ENCODE measurements around the gene UBE2E3.
"Not testable (repeated sequence)": the region's sequence is repeated elsewhere in the genome, so short reads cannot be mapped to it uniquely, and the experiment has no call there.

The UBE2E3 gene

GRCh38 chr2:181073896-181074295 lies 93.5 kb downstream of the UBE2E3 start:
- no peak for DNase-seq (ENCODE audit: low read depth, low spot score)

DNA sequence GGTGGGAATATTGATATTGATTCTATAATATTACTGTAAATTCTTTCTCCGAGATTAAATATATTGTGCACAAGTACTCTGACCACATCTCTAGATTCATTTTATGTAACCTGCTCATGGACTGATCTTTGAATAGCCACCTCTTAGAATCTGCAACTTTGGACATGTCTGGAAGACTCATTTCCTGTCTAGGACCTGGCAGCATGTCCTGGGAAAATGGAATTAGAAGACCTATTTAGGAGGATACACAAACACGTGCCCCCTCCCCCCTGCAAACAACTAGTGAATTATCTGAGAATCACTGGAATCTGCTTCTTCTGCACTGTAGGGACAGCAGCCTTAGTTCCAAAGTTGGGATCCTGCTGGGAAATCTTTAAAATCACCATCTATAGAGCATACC lies 94.1 kb downstream of the UBE2E3 start:
- no peak for DNase-seq (ENCODE audit: low read depth, low spot score)
- Histone ChIP-seq H3K27ac (no peak overlapping the region), H3K9me3 (ENCODE audit: low read depth, low read length) (no peaks in the 10 kb centered on the region), H3K4me3 (no peak overlapping the region), H3K36me3 (ENCODE audit: insufficient read depth, low read length) (no peaks in the 10 kb centered on the region), H3K9ac (ENCODE audit: insufficient read length) (no peak overlapping the region)
- TF ChIP-seq POLR2AphosphoS5 (IDR thresholded peaks at IDR 0.05; ENCODE audit: borderline replicate concordance, low read depth, low read length), result no peak
- TF ChIP-seq FOXP2 (optimal IDR thresholded peaks at IDR 0.05; ENCODE audit: control extremely low read depth, extremely low read length, insufficient read depth), result no peak
- no peak for TF ChIP-seq EZH2 (IDR thresholded peaks at IDR 0.05)

More at GRCh38 chr2:181073896-181074295, 93.5 kb downstream of the UBE2E3 start:
- Histone ChIP-seq H3K4me3 (no peak overlapping the region), H3K9me3 (ENCODE audit: low read depth, low read length) (no peaks in the 10 kb centered on the region), H3K27ac (no peak overlapping the region), H3K9ac (ENCODE audit: insufficient read length) (no peak overlapping the region), H3K36me3 (ENCODE audit: insufficient read depth, low read length) (no peaks in the 10 kb centered on the region)
- TF ChIP-seq EZH2 (IDR thresholded peaks at IDR 0.05), result no peak

- Histone ChIP-seq H3K36me3 (ENCODE audit: insufficient read depth, low read length) (no peaks in the 10 kb centered on the region), H3K9me3 (ENCODE audit: low read depth, low read length) (no peaks in the 10 kb centered on the region), H3K27ac (no peak overlapping the region), H3K4me3 (no peak overlapping the region), H3K9ac (ENCODE audit: insufficient read length) (no peak overlapping the region)
- no peak for TF ChIP-seq FOXP2 (optimal IDR thresholded peaks at IDR 0.05; ENCODE audit: control extremely low read depth, extremely low read length, insufficient read depth)
- no peak for TF ChIP-seq EZH2 (IDR thresholded peaks at IDR 0.05)
- TF ChIP-seq POLR2AphosphoS5 (IDR thresholded peaks at IDR 0.05; ENCODE audit: borderline replicate concordance, low read depth, low read length), result no peak
- no peak for DNase-seq (ENCODE audit: low read depth, low spot score)
Measured at GRCh38 chr2:181076658-181077057, 96.3 kb downstream of the UBE2E3 start.

DNA sequence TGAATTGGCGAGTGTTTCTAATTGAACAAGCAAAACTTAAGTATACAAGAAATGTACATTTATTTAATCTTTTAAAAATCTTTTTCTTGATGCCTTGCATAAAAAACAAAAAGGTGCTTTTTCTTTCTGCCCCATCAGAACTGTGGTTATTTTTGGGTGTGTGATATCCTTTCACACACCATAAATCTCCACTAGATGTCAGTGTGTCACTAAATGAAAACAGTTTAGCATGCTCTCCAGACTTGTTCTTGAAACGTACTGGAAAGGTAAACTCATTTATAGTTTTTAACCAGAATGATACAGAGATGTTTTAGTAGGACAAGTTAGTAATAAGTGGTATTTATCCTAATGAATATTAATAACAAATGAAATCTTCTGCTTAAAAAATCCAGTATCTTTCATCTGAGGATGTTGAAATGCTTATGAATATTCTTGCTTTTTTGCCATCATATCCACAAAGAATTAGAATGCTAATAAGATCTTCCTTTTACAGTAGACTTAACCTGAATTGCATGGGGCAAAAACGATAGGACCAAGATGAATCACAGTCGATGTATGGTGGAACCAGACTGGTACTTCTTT lies 96.8 kb downstream of the UBE2E3 start:
- no peak overlapping the region for H3K4me3 ChIP-seq
- no peak for TF ChIP-seq FOXP2 (optimal IDR thresholded peaks at IDR 0.05; ENCODE audit: control extremely low read depth, extremely low read length, insufficient read depth)
- no peak for TF ChIP-seq POLR2AphosphoS5 (IDR thresholded peaks at IDR 0.05; ENCODE audit: borderline replicate concordance, low read depth, low read length)
- TF ChIP-seq EZH2 (IDR thresholded peaks at IDR 0.05), result no peak
- H3K36me3 ChIP-seq (ENCODE audit: insufficient read depth, low read length), result no peaks in the 10 kb centered on the region
- no peak overlapping the region for H3K9ac ChIP-seq (ENCODE audit: insufficient read length)
- H3K9me3 ChIP-seq (ENCODE audit: low read depth, low read length), result no peaks in the 10 kb centered on the region
- no peak for DNase-seq (ENCODE audit: low read depth, low spot score)
- H3K27ac ChIP-seq, result no peak overlapping the region

GRCh38 chr2:181083140-181083539 lies 102.7 kb downstream of the UBE2E3 start:
- no peak overlapping the region for H3K4me3 ChIP-seq
- TF ChIP-seq EZH2 (IDR thresholded peaks at IDR 0.05) (no peak), FOXP2 (optimal IDR thresholded peaks at IDR 0.05; ENCODE audit: control extremely low read depth, extremely low read length, insufficient read depth) (no peak), POLR2AphosphoS5 (IDR thresholded peaks at IDR 0.05; ENCODE audit: borderline replicate concordance, low read depth, low read length) (no peak)
- no peaks in the 10 kb centered on the region for H3K36me3 ChIP-seq (ENCODE audit: insufficient read depth, low read length)
- no peak for DNase-seq (ENCODE audit: low read depth, low spot score)
- H3K9me3 ChIP-seq (ENCODE audit: low read depth, low read length), result no peaks in the 10 kb centered on the region
- no peak overlapping the region for H3K27ac ChIP-seq
- no peak overlapping the region for H3K9ac ChIP-seq (ENCODE audit: insufficient read length)

DNA sequence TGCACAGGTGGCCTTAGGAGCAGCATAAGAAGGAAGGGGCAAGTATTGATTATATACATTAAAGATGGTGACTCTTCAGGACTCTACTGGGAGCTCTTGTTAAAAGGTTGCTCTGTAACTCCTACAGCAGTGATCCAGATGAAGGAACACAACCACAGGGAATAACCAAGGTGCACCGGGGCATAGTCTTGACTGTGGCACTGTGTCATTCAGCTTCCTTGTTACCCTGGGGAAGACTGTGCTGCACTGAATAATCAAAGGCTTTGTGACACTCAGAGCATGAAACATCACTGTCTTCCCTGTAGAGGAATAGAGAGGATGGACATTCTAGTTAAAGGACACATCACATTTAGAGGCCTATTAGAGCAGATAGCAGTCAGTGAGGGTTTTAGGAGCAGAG lies 105.3 kb downstream of the UBE2E3 start:
- H3K9me3 ChIP-seq (ENCODE audit: low read depth, low read length), result no peaks in the 10 kb centered on the region
- no peak overlapping the region for H3K27ac ChIP-seq
- no peak overlapping the region for H3K9ac ChIP-seq (ENCODE audit: insufficient read length)
- H3K4me3 ChIP-seq, result no peak overlapping the region
- TF ChIP-seq EZH2 (IDR thresholded peaks at IDR 0.05), result no peak
- no peak for TF ChIP-seq FOXP2 (optimal IDR thresholded peaks at IDR 0.05; ENCODE audit: control extremely low read depth, extremely low read length, insufficient read depth)
- no peak for TF ChIP-seq POLR2AphosphoS5 (IDR thresholded peaks at IDR 0.05; ENCODE audit: borderline replicate concordance, low read depth, low read length)
- no peak for DNase-seq (ENCODE audit: low read depth, low spot score)
- H3K36me3 ChIP-seq (ENCODE audit: insufficient read depth, low read length), result no peaks in the 10 kb centered on the region

GRCh38 chr2:181091920-181092319 lies 111.5 kb downstream of the UBE2E3 start:
- H3K27ac ChIP-seq; H3K36me3 ChIP-seq (ENCODE audit: insufficient read depth, low read length); H3K9me3 ChIP-seq (ENCODE audit: low read depth, low read length); DNase-seq (ENCODE audit: low read depth, low spot score); H3K4me3 ChIP-seq; H3K9ac ChIP-seq (ENCODE audit: insufficient read length): not testable (repeated sequence)

- no peak overlapping the region for H3K27ac ChIP-seq
- DNase-seq (ENCODE audit: low read depth, low spot score), result no peak
- H3K9me3 ChIP-seq (ENCODE audit: low read depth, low read length), result no peaks in the 10 kb centered on the region
- H3K9ac ChIP-seq (ENCODE audit: insufficient read length), result no peak overlapping the region
- no peaks in the 10 kb centered on the region for H3K36me3 ChIP-seq (ENCODE audit: insufficient read depth, low read length)
- TF ChIP-seq POLR2AphosphoS5 (IDR thresholded peaks at IDR 0.05; ENCODE audit: borderline replicate concordance, low read depth, low read length) (no peak), FOXP2 (optimal IDR thresholded peaks at IDR 0.05; ENCODE audit: control extremely low read depth, extremely low read length, insufficient read depth) (no peak), EZH2 (IDR thresholded peaks at IDR 0.05) (no peak)
- H3K4me3 ChIP-seq, result no peak overlapping the region
Measured at GRCh38 chr2:181095486-181095885, 115.1 kb downstream of the UBE2E3 start.

DNA sequence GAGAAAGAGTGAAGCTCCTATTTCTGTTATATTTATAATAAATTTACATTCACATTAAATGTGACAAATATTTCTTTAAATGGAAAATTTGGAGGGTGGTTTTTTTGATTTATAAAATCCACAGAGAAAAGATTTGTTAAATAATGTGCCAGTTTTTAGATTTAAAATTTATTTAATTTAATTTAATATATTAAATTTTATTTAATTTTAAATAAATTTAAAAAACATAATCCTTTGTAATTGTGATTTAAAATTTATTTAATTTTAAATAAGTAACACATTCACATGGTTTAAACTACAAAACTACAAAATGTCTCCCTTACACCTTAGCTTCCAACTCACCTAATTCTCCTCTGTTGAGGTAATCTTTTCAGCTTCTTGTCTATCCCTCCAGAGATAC lies 123.3 kb downstream of the UBE2E3 start:
- Histone ChIP-seq H3K9me3 (ENCODE audit: low read depth, low read length) (no peaks in the 10 kb centered on the region), H3K27ac (no peak overlapping the region), H3K4me3 (no peak overlapping the region), H3K9ac (ENCODE audit: insufficient read length) (no peak overlapping the region), H3K36me3 (ENCODE audit: insufficient read depth, low read length) (no peaks in the 10 kb centered on the region)
- TF ChIP-seq POLR2AphosphoS5 (IDR thresholded peaks at IDR 0.05; ENCODE audit: borderline replicate concordance, low read depth, low read length) (no peak), FOXP2 (optimal IDR thresholded peaks at IDR 0.05; ENCODE audit: control extremely low read depth, extremely low read length, insufficient read depth) (no peak), EZH2 (IDR thresholded peaks at IDR 0.05) (no peak)
- DNase-seq (ENCODE audit: low read depth, low spot score), result no peak
